Psoas muscle (tissue), 8 donors: Measurements from ENCODE around the gene EIF3F. TPM values are rescaled to one million over a fixed set of nuclear protein-coding genes. Genes with fewer than 3 reads are reported as not detected.

Source experiments
- ATAC-seq, 4 donors: fragments of 200-7000 bp; cut with Tn5 transposase; one replicate each; pipeline ENCODE4 v1.9.1; 2020; ENCODE audit warnings: moderate library complexity in 3 of 4, mild to moderate bottlenecking in 2 of 4
- DNase-seq, 2 donors: peaks; one replicate each; pipeline ENCODE4 v3.0.0-alpha.2; 2020
- H3K27ac ChIP-seq: fragments of 200-600 bp; one replicate; pipeline ENCODE4 v1.8.0; 2022
- H3K27me3 ChIP-seq, 3 donors: fragments of 200-600 bp in 1 of 3; one replicate each; pipeline versions ENCODE4 v1.6.1 to v1.8.0; 2013 to 2022; ENCODE audit warnings: low read length in 2 of 3, mild to moderate bottlenecking in 2 of 3, moderate library complexity in 1 of 3; ENCODE audit not compliant: insufficient read depth in 3 of 3
- H3K36me3 ChIP-seq, 2 donors: fragments of 200-600 bp in 1 of 2; one replicate each; pipeline versions ENCODE4 v1.6.1 to v1.8.0; 2013 to 2022; ENCODE audit warnings: low read depth in 1 of 2, mild to moderate bottlenecking in 1 of 2, moderate library complexity in 1 of 2; ENCODE audit not compliant: insufficient read depth in 1 of 2
- H3K4me1 ChIP-seq: fragments of 200-600 bp; one replicate; pipeline ENCODE4 v1.8.0; 2022
- H3K4me3 ChIP-seq: fragments of 200-600 bp; one replicate; pipeline ENCODE4 v1.8.0; 2022; ENCODE audit warnings: mild to moderate bottlenecking
- H3K9me3 ChIP-seq: fragments of 200-600 bp; one replicate; pipeline ENCODE4 v1.8.0; 2022
- WGBS, 3 donors: extraction: QIAGEN DNeasy Blood & Tissue Kit; methylation state at CpG; one replicate each; pipeline versions ENCODE4 v1.1.6 to v1.1.7; 2013; 5-methylcytosine and 5-hydroxymethylcytosine counted together
- intact Hi-C, 2 donors: fragments of 100-400 bp; cut with DNase I; formaldehyde crosslinking; loops; one replicate each; pipeline versions ENCODE4 v1.11.0 to v1.14.2; 2022
- polyA plus RNA-seq, 3 donors: library from polyadenylated mRNA; stranded (reverse); fragments of 200-250 nt; gene quantifications; one replicate each; pipeline ENCODE4 v1.2.3, GENCODE V29; 2013
- total RNA-seq, 4 donors: library from RNA; stranded (reverse); fragmentation: NEBNext Ultra II Directional in 2 of 4; extraction: Animal tissue kit (Norgen Biotek cat#: 25700) in 2 of 4; gene quantifications; one replicate each; pipeline versions ENCODE4 v1.2.1 to v1.2.4, GENCODE V29; 2021 to 2023
- TF ChIP-seq, protein P1 (sequence below): fragments of 200-600 bp; IDR thresholded peaks from one replicate; pipeline ENCODE4 v1.8.0; 2022; ENCODE audit warnings: antibody characterized with exemption
- donor health status: healthy with polysubstance abuse.
- donor health status: DM: no; HTN: no; CAD: no; lungs with moderate emphysema.
- donor health status: Bipolar disorder and iron deficiency.
- donor health status: healthy.
- donor health status: DM: yes; HTN: yes; CAD: no.
- donor health status: DM: no; HTN: no; CAD: no.
- donor health status: DM: no; HTN: no; CAD: no.
- donor health status: DM: yes; HTN: yes; CAD: no.

The EIF3F gene
- total and polyA plus RNA-seq, 7 donors = 149 to 539 (median 208) TPM

GRCh38 chr11:7949934-7950333 lies 37.2 kb upstream of the EIF3F start:
- Histone ChIP-seq H3K9me3 (no peaks in the 10 kb centered on the region), H3K27me3 (no peaks in the 10 kb centered on the region), H3K27ac (no peak overlapping the region), H3K36me3 (no peaks in the 10 kb centered on the region), H3K4me3 (no peak overlapping the region), H3K4me1 (no peaks in the 10 kb centered on the region)
- intact Hi-C loops = no loop called here
- ATAC-seq = no peak
- DNase-seq = no peak
- WGBS, 3 donors = 68 to 75% (median 68%) methylated on average over 1 of the region's 1 CpG
- TF ChIP-seq, protein P1, sequence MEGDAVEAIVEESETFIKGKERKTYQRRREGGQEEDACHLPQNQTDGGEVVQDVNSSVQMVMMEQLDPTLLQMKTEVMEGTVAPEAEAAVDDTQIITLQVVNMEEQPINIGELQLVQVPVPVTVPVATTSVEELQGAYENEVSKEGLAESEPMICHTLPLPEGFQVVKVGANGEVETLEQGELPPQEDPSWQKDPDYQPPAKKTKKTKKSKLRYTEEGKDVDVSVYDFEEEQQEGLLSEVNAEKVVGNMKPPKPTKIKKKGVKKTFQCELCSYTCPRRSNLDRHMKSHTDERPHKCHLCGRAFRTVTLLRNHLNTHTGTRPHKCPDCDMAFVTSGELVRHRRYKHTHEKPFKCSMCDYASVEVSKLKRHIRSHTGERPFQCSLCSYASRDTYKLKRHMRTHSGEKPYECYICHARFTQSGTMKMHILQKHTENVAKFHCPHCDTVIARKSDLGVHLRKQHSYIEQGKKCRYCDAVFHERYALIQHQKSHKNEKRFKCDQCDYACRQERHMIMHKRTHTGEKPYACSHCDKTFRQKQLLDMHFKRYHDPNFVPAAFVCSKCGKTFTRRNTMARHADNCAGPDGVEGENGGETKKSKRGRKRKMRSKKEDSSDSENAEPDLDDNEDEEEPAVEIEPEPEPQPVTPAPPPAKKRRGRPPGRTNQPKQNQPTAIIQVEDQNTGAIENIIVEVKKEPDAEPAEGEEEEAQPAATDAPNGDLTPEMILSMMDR = no peak

DNA sequence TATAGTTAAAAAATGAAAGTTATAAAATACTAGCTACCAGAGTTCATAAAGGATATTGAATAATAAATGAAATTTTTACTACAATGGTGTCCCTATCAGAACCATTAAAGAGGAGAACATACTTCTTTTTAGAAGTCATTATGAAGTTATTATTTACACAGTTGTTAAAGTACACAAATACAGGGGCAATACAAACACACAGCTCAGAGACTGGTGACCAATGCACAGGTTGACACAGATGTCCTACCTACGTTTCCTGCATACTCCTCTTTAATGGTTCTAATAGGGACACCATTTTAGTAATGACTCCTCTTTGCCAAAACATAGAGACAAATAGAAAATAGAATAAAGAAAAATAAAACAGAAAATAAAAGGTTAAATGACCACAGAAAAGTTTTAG lies 31.9 kb upstream of the EIF3F start:
- ATAC-seq = no peak
- WGBS, 3 donors = 68 to 82% (median 74%) methylated on average over 1 of the region's 1 CpG

GRCh38 chr11:7964261-7964660 lies 22.9 kb upstream of the EIF3F start:
- H3K36me3 ChIP-seq = no peaks in the 10 kb centered on the region
- DNase-seq (no peak), ATAC-seq (no peak)
- TF ChIP-seq, protein P1 = no peak
- no peak overlapping the region for H3K27ac ChIP-seq
- 44 to 52% (median 46%) methylated on average over 3 of the region's 3 CpGs for WGBS, 3 donors
- no peaks in the 10 kb centered on the region for H3K4me1 ChIP-seq
- no peaks in the 10 kb centered on the region for H3K9me3 ChIP-seq
- intact Hi-C loops = no loop called here
- no peak overlapping the region for H3K4me3 ChIP-seq
- peaks cover 0 to 8% (median 0%) of the 10 kb centered on the region in 3 donors for H3K27me3 ChIP-seq

More for the DNA sequence above, 31.9 kb upstream of the EIF3F start:
- DNase-seq = no peak
- H3K9me3 ChIP-seq = no peaks in the 10 kb centered on the region
- no peaks in the 10 kb centered on the region for H3K27me3 ChIP-seq
- no peak overlapping the region for H3K27ac ChIP-seq
- intact Hi-C loops = no loop called here
- TF ChIP-seq, protein P1 = no peak
- no peaks in the 10 kb centered on the region for H3K4me1 ChIP-seq
- H3K36me3 ChIP-seq = no peaks in the 10 kb centered on the region
- no peak overlapping the region for H3K4me3 ChIP-seq

- peaks cover 0 to 8% (median 0%) of the 10 kb centered on the region in 3 donors for H3K27me3 ChIP-seq
- DNase-seq (no peak), ATAC-seq (no peak)
- TF ChIP-seq, protein P1 = no peak
- no peak overlapping the region for H3K27ac ChIP-seq
- no peaks in the 10 kb centered on the region for H3K4me1 ChIP-seq
- H3K36me3 ChIP-seq = no peaks in the 10 kb centered on the region
- H3K9me3 ChIP-seq = no peaks in the 10 kb centered on the region
- intact Hi-C loops = no loop called here
- no peak overlapping the region for H3K4me3 ChIP-seq
These were observed 22.3 kb upstream of the EIF3F start for GRCh38 chr11:7964873-7965272.

DNA sequence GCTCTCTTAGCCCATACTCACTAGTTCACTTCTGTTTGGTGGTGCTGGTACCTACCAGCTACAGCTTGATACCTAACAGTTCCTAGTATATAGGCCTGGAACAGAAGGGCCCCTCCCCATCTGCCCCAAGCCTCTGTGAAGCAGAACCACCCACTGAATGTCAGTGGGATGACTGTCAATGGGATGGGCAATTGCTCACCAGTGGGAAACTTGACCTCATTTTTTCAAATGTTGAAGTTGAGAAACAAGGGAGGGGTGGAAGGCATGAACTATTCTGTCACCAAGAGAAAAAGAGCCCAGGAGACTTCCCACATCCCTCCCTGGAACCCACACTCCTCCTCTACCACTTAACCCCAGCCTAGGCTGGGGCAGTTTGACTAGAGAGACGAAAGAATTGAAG lies 21.8 kb upstream of the EIF3F start, which contains the start of gene NLRP10:
TSS of gene NLRP10 (minus strand) at position 62 of the 400 bp plus-strand sequence. CDS start 1,952 bp downstream, outside the sequence.
- Histone ChIP-seq H3K27ac (no peak within 1 kb of the TSS), H3K4me1 (no peaks in the 10 kb centered on the region), H3K27me3 (peaks cover 0 to 8% (median 0%) of the 10 kb centered on the region in 3 donors), H3K9me3 (no peaks in the 10 kb centered on the region), H3K36me3 (no peaks in the 10 kb centered on the region), H3K4me3 (no peak within 1 kb of the TSS)
- DNase-seq (no peak), ATAC-seq (no peak)
- TF ChIP-seq, protein P1 = no peak
- intact Hi-C loops = no loop called here
- 80 to 86% (median 80%) methylated on average over 1 of the region's 1 CpG for WGBS, 3 donors
